GM18499 (cell line): ENCODE measurements around the gene TMEM101.
"Not testable (repeated sequence)": the region's sequence is repeated elsewhere in the genome, so short reads cannot be mapped to it uniquely, and the experiment has no call there.

ENCODE experiments used
- ATAC-seq: cut with Tn5 transposase; IDR thresholded peaks from one replicate; pipeline ENCODE4 v1.9.1; 2021; ENCODE audit warnings: moderate number of reproducible peaks; ENCODE audit not compliant: insufficient read depth, unreplicated experiment

The TMEM101 gene

GRCh38 chr17:44024853-44025252, 10.1 kb upstream of the TMEM101 start:
- ATAC-seq = no peak

DNA sequence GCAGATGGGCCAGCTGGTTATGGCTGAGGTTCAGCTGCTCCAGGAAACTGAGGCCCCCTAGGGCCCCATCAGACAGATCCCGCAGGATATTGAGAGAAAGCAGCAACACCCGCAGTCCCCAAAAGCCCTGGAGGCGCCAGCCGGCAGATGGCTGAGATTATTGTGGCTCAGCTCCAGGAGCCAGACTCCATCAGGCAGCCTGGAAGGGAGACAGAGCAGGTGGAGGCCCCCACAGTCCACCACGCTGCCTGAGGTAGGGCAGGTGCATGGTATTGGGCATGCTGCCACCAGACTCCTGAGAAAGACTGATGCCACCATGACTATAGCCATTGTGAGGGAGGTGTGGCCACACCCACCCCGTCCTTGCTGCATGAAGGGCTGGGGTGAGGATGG, 9.5 kb upstream of the TMEM101 start:
- ATAC-seq = no peak

DNA sequence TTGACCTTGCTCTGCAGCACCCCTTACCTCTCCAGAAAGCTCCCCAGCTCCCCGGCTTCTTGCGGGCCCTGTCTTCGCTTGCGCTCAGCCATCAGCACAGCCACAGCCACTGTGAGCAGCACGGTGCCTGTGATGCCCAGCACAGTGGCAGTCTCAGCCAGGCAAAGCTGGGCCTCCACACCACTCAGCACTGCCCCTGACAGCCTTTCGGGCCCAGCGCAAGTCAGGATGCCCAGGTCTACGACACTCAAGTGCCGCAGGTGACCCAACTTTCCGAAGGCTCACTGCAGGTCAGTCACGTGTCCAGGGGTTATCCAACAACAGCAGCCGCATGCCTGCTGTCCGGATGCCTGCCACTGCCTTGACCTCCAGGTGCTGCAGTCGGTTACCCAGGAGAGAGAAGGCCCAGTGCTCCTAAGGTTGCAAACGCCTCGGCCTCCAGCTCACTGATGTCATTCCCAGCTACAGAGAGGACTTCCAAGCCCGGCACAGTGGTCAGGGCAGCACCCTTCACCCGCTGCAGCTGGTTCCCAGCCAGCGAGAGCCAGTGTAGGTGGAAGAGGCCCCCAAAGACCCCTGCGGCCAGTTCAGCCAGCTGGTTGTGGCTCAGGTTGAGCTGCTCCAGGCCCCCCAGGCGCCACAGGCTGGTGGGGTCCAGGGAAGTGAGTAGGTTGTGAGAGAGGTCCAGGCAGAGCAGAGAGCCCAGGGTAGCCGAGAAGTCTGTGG, 8.9 kb upstream of the TMEM101 start:
- ATAC-seq = no peak

DNA sequence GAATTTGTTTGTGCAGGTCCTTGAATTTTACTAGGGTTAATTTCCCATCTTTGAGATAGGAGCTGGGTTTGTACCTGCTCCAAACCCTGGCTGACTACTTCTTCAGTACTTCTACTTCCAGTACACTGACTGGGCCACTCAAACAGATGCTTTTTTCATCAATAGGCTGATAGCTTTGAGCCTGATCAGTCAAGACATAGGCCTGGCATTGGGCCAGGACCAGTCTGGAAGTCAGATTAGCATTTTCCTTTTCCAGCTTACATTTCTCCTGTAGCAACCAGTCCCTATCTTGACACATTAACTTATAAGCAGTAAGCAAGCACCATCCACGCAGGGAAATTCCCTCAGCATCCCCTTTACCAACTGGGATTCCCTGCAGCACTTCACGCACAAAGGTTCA, 7.5 kb upstream of the TMEM101 start:
- no peak for ATAC-seq

DNA sequence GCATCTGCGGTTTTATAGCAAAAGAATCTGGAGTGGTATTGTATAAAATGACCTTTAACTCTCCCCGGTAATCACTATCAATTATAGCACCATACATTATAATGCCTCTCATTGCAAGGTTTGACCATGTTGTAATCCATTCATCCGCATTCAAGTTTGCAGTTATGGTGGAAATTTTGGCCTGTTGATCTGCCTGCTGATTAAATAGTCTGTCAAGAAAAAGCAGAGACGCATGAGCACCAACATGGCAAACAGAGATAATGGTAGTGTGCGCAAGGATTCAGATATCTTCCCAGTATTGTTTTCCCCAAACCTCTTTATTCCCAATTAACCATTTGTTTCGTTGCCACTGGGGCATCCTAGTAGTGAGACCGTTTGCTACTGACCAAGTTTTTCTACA, 6.5 kb upstream of the TMEM101 start:
- not testable (repeated sequence) for ATAC-seq

GRCh38 chr17:44014133-44014436, 678 bp downstream of the TMEM101 start:
- no peak for ATAC-seq

DNA sequence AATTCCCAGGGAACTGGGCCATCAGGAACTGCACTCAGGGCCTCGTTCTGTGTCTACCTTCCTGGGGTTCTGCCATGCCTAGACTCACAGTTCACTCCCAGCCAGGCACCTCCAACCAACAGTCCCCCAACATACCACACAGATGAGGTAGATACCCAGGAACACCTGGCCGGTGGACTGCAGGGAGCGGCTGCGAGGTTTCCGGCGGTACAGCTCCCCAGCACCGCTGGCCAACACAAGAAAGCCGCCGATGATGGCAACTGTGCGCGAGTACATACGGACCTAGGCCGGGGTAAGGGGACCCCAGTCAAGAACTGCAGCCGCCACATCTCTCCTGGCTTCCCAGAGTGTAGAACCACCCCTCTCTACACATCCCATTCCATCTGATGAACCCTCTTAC, 1.9 kb downstream of the TMEM101 start:
- no peak for ATAC-seq

- ATAC-seq = no peak
Observed at GRCh38 chr17:44012391-44012790, 2.4 kb downstream of the TMEM101 start.

GRCh38 chr17:44011876-44012275, 2.9 kb downstream of the TMEM101 start:
- no peak for ATAC-seq

DNA sequence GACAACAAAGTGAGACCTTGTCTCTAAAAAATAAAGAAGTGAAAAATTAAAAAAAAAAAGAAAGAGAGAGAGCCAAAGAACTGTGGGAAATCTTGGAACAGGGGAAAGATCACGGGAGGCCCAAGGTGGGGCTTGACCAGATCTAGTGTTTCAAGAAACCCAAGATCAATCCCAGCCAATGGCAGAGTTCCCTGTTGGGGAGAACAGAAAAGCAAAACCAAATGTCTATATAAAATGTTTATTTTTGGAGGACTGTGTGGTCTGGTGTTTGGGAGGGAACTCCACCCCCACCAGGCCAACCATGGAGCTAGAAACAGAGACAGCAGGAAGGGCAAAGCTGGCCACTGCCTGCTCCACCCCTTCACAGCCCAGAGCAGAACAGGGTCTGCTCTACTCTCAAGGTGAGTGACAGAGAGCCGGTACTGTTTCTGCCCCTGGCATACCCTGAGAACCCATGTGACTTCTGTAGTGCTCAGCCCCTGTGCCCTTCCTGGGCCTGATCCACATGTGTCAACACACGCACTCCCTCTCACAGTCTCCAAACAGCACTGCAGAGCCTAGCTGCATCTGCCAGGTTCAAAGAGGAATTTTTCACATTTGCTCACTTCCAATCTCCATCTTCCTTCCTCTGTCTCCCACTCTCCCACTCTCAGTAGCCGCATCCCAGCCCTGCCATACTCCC, 3.7 kb downstream of the TMEM101 start:
- ATAC-seq = no peak

DNA sequence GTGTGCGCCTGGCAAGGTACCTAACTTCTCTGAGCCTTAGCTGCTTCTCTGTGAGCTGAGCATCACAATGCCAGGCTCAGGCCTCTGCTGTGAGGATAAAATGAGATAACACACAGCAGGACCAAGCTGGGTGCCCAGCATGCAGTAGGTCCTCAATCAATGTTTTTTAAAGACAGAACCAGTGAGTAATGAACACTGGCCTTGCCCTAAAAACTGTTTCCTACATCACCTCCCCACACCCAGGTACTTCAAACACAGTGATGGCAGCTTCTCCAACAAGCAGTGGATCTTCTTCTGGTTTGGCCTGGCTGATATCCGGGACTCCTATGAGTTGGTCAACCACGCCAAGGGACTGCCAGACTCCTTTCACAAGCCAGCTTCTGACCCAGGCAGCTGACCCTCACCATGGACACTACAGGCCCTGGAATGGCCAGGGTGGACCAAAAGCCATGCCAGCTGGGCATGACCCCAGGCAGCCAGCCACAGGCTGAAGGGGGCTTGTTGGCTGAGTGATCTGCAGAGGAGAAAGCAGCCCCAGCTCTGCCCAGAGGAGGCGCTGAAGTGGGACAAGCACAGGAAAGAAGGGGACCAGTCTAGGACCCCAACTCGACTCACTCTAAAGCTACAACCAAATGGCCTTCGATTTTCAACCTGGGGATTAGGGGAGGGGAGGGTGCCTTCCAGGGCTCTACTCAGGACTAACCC, 6.4 kb downstream of the TMEM101 start:
- no peak for ATAC-seq

DNA sequence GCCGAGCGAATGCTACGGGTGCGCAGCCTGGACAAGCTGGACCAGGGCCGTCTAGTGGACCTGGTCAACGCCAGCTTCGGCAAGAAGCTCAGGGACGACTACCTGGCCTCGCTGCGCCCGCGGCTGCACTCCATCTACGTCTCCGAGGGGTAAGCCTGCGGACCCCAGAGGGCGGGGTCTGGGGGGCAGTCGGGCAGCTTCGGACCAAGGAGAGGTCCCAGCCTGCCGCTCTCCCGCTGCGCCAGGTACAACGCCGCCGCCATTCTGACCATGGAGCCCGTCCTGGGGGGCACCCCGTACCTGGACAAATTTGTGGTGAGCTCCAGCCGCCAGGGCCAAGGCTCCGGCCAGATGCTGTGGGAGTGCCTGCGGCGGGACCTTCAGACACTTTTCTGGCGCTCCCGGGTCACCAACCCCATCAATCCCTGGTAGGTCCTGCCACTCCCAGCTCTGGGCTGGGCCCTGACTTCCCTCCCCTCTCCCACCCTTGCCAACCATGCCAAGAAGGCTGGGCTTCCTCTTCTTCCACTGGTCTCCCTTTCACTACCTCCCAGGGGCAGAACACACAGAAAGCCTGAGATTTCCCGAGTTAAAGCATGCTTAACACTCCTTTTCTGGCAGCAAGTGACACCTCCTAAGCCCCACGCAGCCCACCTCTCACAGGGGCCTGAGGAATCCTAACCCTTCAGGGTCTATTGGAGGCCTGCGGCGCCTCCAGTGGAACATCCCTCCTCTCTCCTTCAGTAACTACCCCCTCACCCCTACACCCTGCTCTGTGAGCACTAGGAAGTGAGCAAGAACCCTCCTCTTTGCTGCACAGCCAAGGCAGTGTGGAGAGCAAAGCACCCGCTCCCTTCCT, 7.2 kb downstream of the TMEM101 start:
- ATAC-seq = no peak

GRCh38 chr17:44006598-44007345, 8.0 kb downstream of the TMEM101 start:
- ATAC-seq = no peak

- no peak for ATAC-seq
Observed at GRCh38 chr17:44006272-44006597, 8.5 kb downstream of the TMEM101 start.

DNA sequence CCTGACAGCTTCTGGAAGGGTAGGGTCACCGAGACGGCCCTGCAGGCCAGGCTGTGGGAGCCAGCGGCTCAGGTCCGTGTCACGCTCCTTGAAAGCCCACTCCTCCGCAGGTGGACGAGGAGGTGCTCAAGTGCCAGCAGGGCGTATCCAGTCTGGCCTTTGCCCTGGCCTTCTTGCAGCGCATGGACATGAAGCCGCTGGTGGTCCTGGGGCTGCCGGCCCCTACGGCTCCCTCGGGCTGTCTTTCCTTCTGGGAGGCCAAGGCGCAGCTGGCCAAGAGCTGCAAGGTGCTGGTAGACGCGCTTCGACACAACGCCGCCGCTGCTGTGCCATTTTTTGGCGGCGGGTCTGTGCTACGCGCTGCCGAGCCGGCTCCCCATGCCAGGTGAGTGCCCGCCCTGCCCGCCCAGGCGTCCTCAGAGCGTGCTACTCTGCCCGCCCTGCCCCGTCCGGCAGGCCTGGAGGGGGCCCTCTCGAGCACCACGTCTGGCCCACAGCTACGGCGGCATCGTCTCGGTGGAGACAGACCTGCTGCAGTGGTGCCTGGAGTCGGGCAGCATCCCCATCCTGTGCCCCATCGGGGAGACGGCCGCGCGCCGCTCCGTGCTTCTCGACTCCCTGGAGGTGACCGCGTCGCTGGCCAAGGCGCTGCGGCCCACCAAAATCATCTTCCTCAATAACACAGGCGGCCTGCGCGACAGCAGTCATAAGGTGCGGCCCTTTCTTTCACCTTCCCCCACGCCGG, 9.1 kb downstream of the TMEM101 start:
- no peak for ATAC-seq

- no peak for ATAC-seq
Observed at GRCh38 chr17:44004761-44005526, 9.8 kb downstream of the TMEM101 start.

DNA sequence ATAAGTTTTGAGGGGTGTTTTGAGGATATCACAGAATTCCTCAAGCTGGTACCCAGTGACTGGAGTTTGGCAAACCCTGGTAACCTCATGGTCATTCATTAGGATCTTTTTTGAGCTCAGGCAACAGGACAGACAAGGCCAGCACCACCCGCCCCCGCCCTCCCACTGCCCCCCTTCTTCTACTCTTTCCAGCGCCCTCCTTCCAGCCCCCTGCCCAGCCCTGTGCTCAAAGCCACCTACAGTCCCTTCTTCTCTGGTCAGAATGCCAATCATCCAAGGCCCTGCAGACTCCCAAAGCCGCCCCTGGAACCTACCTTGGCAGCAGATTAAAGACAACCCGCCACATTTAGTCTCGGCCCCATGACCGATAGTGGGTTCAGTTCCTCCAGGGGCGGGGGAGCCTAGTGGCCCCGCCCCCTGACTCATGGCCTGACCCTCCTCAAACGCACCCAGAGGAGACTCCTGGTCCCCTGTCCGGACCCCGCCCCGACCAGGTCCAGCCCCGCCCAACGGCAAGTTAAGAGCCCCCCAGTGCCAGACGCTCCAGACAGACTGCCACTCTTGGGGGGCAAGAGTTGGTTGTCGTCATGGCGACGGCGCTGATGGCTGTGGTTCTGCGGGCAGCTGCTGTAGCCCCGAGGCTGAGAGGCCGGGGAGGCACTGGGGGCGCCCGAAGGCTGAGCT, 10.5 kb downstream of the TMEM101 start, which contains the start of gene NAGS:
TSS of gene NAGS (plus strand) at position 546 of the 684 bp plus-strand sequence. CDS start at position 588, 42 bp downstream.
- no peak for ATAC-seq
